ENCODE data around the gene SPNS3. TPM values are rescaled to one million over a fixed set of nuclear protein-coding genes. Genes with fewer than 3 reads are reported as not detected.

SPNS3 gene
- total RNA-seq, 1 experiment from 2014 or later, result 0.37 TPM

DNA sequence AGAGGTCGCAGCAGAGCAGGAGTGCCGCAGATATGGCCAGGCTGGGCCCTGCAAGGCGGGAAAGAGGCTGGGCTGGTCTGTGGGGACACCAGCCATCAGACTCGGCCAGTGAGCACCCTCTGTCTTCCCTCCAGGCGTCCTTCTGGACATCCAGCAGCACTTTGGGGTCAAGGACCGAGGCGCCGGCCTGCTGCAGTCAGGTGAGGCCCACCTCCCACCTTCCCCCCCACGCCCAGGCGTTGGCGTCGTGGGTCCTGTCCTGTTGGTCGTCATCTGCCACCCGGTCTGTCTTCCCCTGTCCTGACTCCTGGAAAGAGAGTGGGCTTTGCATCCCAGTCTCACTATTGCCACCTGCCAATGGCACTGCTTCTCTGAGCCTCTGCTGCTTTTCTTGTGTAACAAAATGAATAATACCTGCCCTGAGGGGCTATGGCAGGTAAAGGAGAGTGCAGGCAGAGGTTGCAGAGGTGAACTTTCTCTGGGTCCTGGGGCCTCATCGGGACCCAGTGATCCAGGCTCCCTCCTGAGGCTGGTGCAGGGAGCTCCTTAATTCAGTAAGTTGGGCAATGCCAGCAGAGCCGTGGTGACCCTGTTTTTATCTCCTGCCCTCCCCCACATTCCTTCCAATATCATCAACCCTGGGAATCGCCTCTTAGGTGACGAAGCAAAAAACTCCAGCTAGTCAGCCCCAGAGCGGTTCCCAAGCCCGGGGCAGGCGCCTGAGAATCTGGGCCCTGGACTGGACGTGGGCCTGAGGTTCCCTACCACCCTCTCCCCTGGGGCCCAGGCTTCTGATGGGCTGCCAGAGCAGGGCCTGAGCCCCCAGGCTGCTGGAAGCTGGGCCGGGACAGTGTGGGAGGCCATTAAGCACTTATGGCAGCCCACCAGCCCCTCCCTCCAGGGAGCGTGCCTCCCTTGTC, 79.6 kb downstream of the SPNS3 start:
- 0 out of 2 replicates have a peak overlapping the region, but pooled peaks have one; percentile 30 for H3K9ac ChIP-seq (ENCODE audit: low read length)
- no peaks in the 10 kb centered on the region for H3K36me3 ChIP-seq (ENCODE audit: control insufficient read depth in 1 of 2, insufficient read depth in 2 of 2, low read length in 2 of 2)
- TF ChIP-seq ZNF274 (IDR thresholded peaks at IDR 0.05; ENCODE audit: low read depth, low read length) (no peak), YY1 (IDR thresholded peaks at IDR 0.05; ENCODE audit: extremely low read depth, insufficient replicate concordance, low read depth, low read length) (no peak), CEBPB (IDR thresholded peaks at IDR 0.05; ENCODE audit: low read depth) (no peak), EGR1 (IDR thresholded peaks at IDR 0.05; ENCODE audit: low read depth) (no peak), SIN3A (IDR thresholded peaks at IDR 0.05; ENCODE audit: low read depth) (no peak), CBX3 (IDR thresholded peaks at IDR 0.05; ENCODE audit: low read depth) (no peak), FOSL1 (IDR thresholded peaks at IDR 0.05; ENCODE audit: low read depth) (no peak), POLR2A (IDR thresholded peaks at IDR 0.05; ENCODE audit: borderline replicate concordance, extremely low read depth, insufficient read depth, insufficient read length) (no peak), TCF7L2 (IDR thresholded peaks at IDR 0.05; ENCODE audit: borderline replicate concordance, extremely low read depth, insufficient read depth, insufficient read length) (no peak), POLR2AphosphoS5 (IDR thresholded peaks at IDR 0.05; ENCODE audit: low read depth, low read length) (no peak), ELF1 (IDR thresholded peaks at IDR 0.05; ENCODE audit: borderline replicate concordance, low read depth) (no peak)
- TF ChIP-seq, protein P1, sequence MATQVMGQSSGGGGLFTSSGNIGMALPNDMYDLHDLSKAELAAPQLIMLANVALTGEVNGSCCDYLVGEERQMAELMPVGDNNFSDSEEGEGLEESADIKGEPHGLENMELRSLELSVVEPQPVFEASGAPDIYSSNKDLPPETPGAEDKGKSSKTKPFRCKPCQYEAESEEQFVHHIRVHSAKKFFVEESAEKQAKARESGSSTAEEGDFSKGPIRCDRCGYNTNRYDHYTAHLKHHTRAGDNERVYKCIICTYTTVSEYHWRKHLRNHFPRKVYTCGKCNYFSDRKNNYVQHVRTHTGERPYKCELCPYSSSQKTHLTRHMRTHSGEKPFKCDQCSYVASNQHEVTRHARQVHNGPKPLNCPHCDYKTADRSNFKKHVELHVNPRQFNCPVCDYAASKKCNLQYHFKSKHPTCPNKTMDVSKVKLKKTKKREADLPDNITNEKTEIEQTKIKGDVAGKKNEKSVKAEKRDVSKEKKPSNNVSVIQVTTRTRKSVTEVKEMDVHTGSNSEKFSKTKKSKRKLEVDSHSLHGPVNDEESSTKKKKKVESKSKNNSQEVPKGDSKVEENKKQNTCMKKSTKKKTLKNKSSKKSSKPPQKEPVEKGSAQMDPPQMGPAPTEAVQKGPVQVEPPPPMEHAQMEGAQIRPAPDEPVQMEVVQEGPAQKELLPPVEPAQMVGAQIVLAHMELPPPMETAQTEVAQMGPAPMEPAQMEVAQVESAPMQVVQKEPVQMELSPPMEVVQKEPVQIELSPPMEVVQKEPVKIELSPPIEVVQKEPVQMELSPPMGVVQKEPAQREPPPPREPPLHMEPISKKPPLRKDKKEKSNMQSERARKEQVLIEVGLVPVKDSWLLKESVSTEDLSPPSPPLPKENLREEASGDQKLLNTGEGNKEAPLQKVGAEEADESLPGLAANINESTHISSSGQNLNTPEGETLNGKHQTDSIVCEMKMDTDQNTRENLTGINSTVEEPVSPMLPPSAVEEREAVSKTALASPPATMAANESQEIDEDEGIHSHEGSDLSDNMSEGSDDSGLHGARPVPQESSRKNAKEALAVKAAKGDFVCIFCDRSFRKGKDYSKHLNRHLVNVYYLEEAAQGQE (IDR thresholded peaks at IDR 0.05; ENCODE audit: low read depth), result no peak
- TF ChIP-seq, protein P2, sequence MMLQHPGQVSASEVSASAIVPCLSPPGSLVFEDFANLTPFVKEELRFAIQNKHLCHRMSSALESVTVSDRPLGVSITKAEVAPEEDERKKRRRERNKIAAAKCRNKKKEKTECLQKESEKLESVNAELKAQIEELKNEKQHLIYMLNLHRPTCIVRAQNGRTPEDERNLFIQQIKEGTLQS (IDR thresholded peaks at IDR 0.05), result no peak
- TF ChIP-seq, protein P3, sequence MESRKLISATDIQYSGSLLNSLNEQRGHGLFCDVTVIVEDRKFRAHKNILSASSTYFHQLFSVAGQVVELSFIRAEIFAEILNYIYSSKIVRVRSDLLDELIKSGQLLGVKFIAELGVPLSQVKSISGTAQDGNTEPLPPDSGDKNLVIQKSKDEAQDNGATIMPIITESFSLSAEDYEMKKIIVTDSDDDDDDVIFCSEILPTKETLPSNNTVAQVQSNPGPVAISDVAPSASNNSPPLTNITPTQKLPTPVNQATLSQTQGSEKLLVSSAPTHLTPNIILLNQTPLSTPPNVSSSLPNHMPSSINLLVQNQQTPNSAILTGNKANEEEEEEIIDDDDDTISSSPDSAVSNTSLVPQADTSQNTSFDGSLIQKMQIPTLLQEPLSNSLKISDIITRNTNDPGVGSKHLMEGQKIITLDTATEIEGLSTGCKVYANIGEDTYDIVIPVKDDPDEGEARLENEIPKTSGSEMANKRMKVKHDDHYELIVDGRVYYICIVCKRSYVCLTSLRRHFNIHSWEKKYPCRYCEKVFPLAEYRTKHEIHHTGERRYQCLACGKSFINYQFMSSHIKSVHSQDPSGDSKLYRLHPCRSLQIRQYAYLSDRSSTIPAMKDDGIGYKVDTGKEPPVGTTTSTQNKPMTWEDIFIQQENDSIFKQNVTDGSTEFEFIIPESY (IDR thresholded peaks at IDR 0.05; ENCODE audit: extremely low read depth, insufficient replicate concordance, low read length), result no peak
- TF ChIP-seq, protein P4, sequence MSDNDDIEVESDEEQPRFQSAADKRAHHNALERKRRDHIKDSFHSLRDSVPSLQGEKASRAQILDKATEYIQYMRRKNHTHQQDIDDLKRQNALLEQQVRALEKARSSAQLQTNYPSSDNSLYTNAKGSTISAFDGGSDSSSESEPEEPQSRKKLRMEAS (IDR thresholded peaks at IDR 0.05), result no peak
- TF ChIP-seq, protein P5, sequence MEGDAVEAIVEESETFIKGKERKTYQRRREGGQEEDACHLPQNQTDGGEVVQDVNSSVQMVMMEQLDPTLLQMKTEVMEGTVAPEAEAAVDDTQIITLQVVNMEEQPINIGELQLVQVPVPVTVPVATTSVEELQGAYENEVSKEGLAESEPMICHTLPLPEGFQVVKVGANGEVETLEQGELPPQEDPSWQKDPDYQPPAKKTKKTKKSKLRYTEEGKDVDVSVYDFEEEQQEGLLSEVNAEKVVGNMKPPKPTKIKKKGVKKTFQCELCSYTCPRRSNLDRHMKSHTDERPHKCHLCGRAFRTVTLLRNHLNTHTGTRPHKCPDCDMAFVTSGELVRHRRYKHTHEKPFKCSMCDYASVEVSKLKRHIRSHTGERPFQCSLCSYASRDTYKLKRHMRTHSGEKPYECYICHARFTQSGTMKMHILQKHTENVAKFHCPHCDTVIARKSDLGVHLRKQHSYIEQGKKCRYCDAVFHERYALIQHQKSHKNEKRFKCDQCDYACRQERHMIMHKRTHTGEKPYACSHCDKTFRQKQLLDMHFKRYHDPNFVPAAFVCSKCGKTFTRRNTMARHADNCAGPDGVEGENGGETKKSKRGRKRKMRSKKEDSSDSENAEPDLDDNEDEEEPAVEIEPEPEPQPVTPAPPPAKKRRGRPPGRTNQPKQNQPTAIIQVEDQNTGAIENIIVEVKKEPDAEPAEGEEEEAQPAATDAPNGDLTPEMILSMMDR (IDR thresholded peaks at IDR 0.05 in 2 of 3, conservative IDR thresholded peaks at IDR 0.05 in 1 of 3; ENCODE audit: borderline replicate concordance in 1 of 3, insufficient read depth in 1 of 3, low read depth in 2 of 3, low read length in 2 of 3), result no peak
- no peak for DNase-seq (ENCODE audit: low read depth, low spot score)
- intact Hi-C loops (cut with micrococcal nuclease), result no loop called here
- peaks cover 21 to 31% of the 10 kb centered on the region in 2 experiments for H3K4me1 ChIP-seq (ENCODE audit: control insufficient read depth in 1 of 2, insufficient read depth in 2 of 2, low read length in 2 of 2)
- no peaks in the 10 kb centered on the region for H3K9me3 ChIP-seq (ENCODE audit: control insufficient read depth in 1 of 2, insufficient read depth in 1 of 2, low read depth in 1 of 2, low read length in 2 of 2)
- ChIA-PET RAD21 (ENCODE audit: low non-redundant PET in 1 of 2, low total read pairs in 2 of 2, uncharacterized antibody in 2 of 2, unreplicated experiment in 2 of 2) (interaction anchor here in 1 of 2 experiments (1.5 kb wide), 1 partner anchor 93 kb away, joined by 4 read pairs; no protein-coding TSS in a partner anchor), POLR2A (no interaction called here), CTCF (no interaction called here)
- no peak overlapping the region for H3K4me3 ChIP-seq (replicated peaks in 1 of 2; ENCODE audit: low read depth in 1 of 2, low read length in 2 of 2)
- peak overlapping the region; percentile 31 for H3K4me2 ChIP-seq (ENCODE audit: low read length)
- H3K79me2 ChIP-seq (ENCODE audit: insufficient read depth, low read length), result no peaks in the 10 kb centered on the region
- BruUV-seq (replicated peaks), result no TSS peak
- ATAC-seq, result peak; percentile 41; the same call in 1 of the 2 replicates
- no peaks in the 10 kb centered on the region for H3K9me2 ChIP-seq (ENCODE audit: insufficient read depth)
- H3K27me3 ChIP-seq (ENCODE audit: insufficient read depth, low read length), result no peaks in the 10 kb centered on the region
- no peak overlapping the region for H3K27ac ChIP-seq (ENCODE audit: low read depth, low read length)
- no peak overlapping the region for H2AFZ ChIP-seq (ENCODE audit: low read depth, low read length, poor library complexity, severe bottlenecking)
- no peaks in the 10 kb centered on the region for H4K20me1 ChIP-seq (ENCODE audit: insufficient read depth)

Measured in HCT116 (cell line).